ENCODE data around the gene PTPN4. TPM values are rescaled to one million over a fixed set of nuclear protein-coding genes. Genes with fewer than 3 reads are reported as not detected.

The PTPN4 gene
- polyA plus RNA-seq, 1 donor from 2014 or later = 22.0 TPM

GRCh38 chr2:119836455-119837142, 76.9 kb downstream of the PTPN4 start:
- Histone ChIP-seq H2AFZ (ENCODE audit: low read depth, low read length) (no peak overlapping the region), H3K9me3 (ENCODE audit: low read length) (no peaks in the 10 kb centered on the region), H3K9me2 (ENCODE audit: insufficient read depth, low read length) (no peaks in the 10 kb centered on the region), H3K4me3 (ENCODE audit: low read length) (no peak overlapping the region), H3K9ac (ENCODE audit: low read length) (no peak overlapping the region), H3K27me3 (ENCODE audit: insufficient read depth, low read depth, low read length) (no peaks in the 10 kb centered on the region), H3K4me2 (ENCODE audit: low read length) (no peak overlapping the region), H3K79me2 (replicated peaks; ENCODE audit: insufficient read depth, low read length) (no peaks in the 10 kb centered on the region), H3K36me3 (ENCODE audit: insufficient read depth, low read length) (no peaks in the 10 kb centered on the region), H3K27ac (ENCODE audit: low read length) (no peak overlapping the region), H4K20me1 (ENCODE audit: insufficient read depth) (no peaks in the 10 kb centered on the region), H3F3A (ENCODE audit: insufficient read depth, low read length, poor library complexity, severe bottlenecking) (no peaks in the 10 kb centered on the region)
- TF ChIP-seq POLR2AphosphoS5 (IDR thresholded peaks at IDR 0.05) (no peak), TAF1 (IDR thresholded peaks at IDR 0.05; ENCODE audit: low read depth) (no peak), MXI1 (conservative IDR thresholded peaks at IDR 0.05; ENCODE audit: poor library complexity, severe bottlenecking) (no peak), REST (IDR thresholded peaks at IDR 0.05; ENCODE audit: borderline replicate concordance) (no peak), EP300 (conservative IDR thresholded peaks at IDR 0.05; ENCODE audit: poor library complexity, severe bottlenecking) (no peak), SMC3 (conservative IDR thresholded peaks at IDR 0.05; ENCODE audit: poor library complexity) (no peak), EZH2 (IDR thresholded peaks at IDR 0.05; ENCODE audit: borderline replicate concordance, insufficient read depth, low read length, poor library complexity, severe bottlenecking) (no peak)
- TF ChIP-seq, protein P1, sequence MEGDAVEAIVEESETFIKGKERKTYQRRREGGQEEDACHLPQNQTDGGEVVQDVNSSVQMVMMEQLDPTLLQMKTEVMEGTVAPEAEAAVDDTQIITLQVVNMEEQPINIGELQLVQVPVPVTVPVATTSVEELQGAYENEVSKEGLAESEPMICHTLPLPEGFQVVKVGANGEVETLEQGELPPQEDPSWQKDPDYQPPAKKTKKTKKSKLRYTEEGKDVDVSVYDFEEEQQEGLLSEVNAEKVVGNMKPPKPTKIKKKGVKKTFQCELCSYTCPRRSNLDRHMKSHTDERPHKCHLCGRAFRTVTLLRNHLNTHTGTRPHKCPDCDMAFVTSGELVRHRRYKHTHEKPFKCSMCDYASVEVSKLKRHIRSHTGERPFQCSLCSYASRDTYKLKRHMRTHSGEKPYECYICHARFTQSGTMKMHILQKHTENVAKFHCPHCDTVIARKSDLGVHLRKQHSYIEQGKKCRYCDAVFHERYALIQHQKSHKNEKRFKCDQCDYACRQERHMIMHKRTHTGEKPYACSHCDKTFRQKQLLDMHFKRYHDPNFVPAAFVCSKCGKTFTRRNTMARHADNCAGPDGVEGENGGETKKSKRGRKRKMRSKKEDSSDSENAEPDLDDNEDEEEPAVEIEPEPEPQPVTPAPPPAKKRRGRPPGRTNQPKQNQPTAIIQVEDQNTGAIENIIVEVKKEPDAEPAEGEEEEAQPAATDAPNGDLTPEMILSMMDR (IDR thresholded peaks at IDR 0.05; ENCODE audit: poor library complexity, severe bottlenecking) = no peak

DNA sequence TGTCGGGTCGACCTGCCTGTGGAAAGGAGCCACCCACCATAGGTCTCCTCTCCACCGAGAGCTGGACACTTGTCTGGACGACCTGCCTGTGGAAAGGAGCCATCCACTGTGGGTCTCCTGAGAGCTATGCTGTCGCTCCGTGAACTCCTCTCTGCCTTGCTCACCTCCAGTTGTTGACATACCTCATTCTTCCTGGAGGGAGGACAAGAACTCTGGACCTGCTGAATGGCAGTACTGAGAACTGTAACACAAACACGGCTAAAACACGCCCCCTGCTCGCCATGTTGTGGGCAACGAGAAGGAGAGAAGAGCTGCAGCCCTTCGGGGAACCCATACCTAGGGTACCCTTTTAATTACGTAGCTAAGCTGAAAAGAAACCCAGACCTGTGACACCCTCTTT, 77.6 kb downstream of the PTPN4 start:
- Histone ChIP-seq H3K4me2 (ENCODE audit: low read length) (no peak overlapping the region), H4K20me1 (ENCODE audit: insufficient read depth) (no peaks in the 10 kb centered on the region), H3K36me3 (ENCODE audit: insufficient read depth, low read length) (no peaks in the 10 kb centered on the region), H2AFZ (ENCODE audit: low read depth, low read length) (no peak overlapping the region), H3K27me3 (ENCODE audit: insufficient read depth, low read depth, low read length) (no peaks in the 10 kb centered on the region), H3K79me2 (replicated peaks; ENCODE audit: insufficient read depth, low read length) (no peaks in the 10 kb centered on the region), H3K4me3 (ENCODE audit: low read length) (no peak overlapping the region), H3K9me3 (ENCODE audit: low read length) (no peaks in the 10 kb centered on the region), H3K27ac (ENCODE audit: low read length) (no peak overlapping the region), H3K9me2 (ENCODE audit: insufficient read depth, low read length) (no peaks in the 10 kb centered on the region), H3K9ac (ENCODE audit: low read length) (no peak overlapping the region), H3F3A (ENCODE audit: insufficient read depth, low read length, poor library complexity, severe bottlenecking) (no peaks in the 10 kb centered on the region)
- no peak for TF ChIP-seq MXI1 (conservative IDR thresholded peaks at IDR 0.05; ENCODE audit: poor library complexity, severe bottlenecking)
- no peak for TF ChIP-seq EZH2 (IDR thresholded peaks at IDR 0.05; ENCODE audit: borderline replicate concordance, insufficient read depth, low read length, poor library complexity, severe bottlenecking)
- no peak for TF ChIP-seq TAF1 (IDR thresholded peaks at IDR 0.05; ENCODE audit: low read depth)
- no peak for TF ChIP-seq POLR2AphosphoS5 (IDR thresholded peaks at IDR 0.05)
- TF ChIP-seq EP300 (conservative IDR thresholded peaks at IDR 0.05; ENCODE audit: poor library complexity, severe bottlenecking) = no peak
- no peak for TF ChIP-seq RAD21 (conservative IDR thresholded peaks at IDR 0.05)
- no peak for TF ChIP-seq SMC3 (conservative IDR thresholded peaks at IDR 0.05; ENCODE audit: poor library complexity)

Data from neural cell (in vitro differentiated cells).